Uterus (tissue), 4 donors: ENCODE measurements around the gene RAD52. TPM values are rescaled to one million over a fixed set of nuclear protein-coding genes. Genes with fewer than 3 reads are reported as not detected.

Experiments used
- DNase-seq, 2 donors: peaks; one replicate each; pipeline ENCODE4 v3.0.0-alpha.2; 2019 to 2020
- H3K27ac ChIP-seq, 2 donors: fragments of 200-600 bp; sonication (generic); 1 replicate in 1 of 2; 2 replicates in 1 of 2; pipeline ENCODE4 v1.5.1; 2016 to 2018
- H3K27me3 ChIP-seq, 2 donors: fragments of 200-600 bp; sonication (generic); one replicate each; pipeline ENCODE4 v1.5.1; 2018 to 2019; ENCODE audit warnings: control low read depth in 1 of 2
- H3K36me3 ChIP-seq, 2 donors: fragments of 200-600 bp; sonication (generic); one replicate each; pipeline ENCODE4 v1.5.1; 2019; ENCODE audit warnings: control low read depth in 1 of 2
- H3K4me1 ChIP-seq, 2 donors: fragments of 200-600 bp; sonication (generic); one replicate each; pipeline ENCODE4 v1.5.1; 2018 to 2019; ENCODE audit warnings: control low read depth in 1 of 2
- H3K4me3 ChIP-seq, 2 donors: fragments of 200-600 bp; sonication (generic); 1 replicate in 1 of 2; 2 replicates in 1 of 2; pipeline ENCODE4 v1.5.1; 2018 to 2019; ENCODE audit warnings: mild to moderate bottlenecking in 1 of 2
- H3K9me3 ChIP-seq, 2 donors: fragments of 200-600 bp; sonication (generic); one replicate each; pipeline ENCODE4 v1.5.1; 2019; ENCODE audit warnings: control low read depth in 1 of 2
- CTCF ChIP-seq, 4 experiments: fragments of 200-600 bp in 2 of 4; fragments of 450-650 bp in 2 of 4; sonication (generic) in 2 of 4; IDR thresholded peaks; one replicate each; pipeline ENCODE4 v1.5.1; 2016 to 2019; ENCODE audit warnings: antibody characterized with exemption in 4 of 4, mild to moderate bottlenecking in 2 of 4, moderate library complexity in 1 of 4
- POLR2A ChIP-seq, 2 donors: fragments of 450-650 bp; IDR thresholded peaks; one replicate each; pipeline ENCODE4 v1.6.1; 2016; ENCODE audit warnings: antibody characterized with exemption in 2 of 2, mild to moderate bottlenecking in 1 of 2, moderate library complexity in 1 of 2
- intact Hi-C: fragments of 100-400 bp; cut with DNase I; formaldehyde crosslinking; loops from one replicate; pipeline ENCODE4 v1.15.1; 2023; ENCODE audit warnings: low total_unique reads
- total RNA-seq, 4 donors: library from RNA; depleted of rRNA in 3 of 4; stranded (reverse); fragments of >200 nt in 3 of 4; gene quantifications; one replicate each; pipeline versions ENCODE4 v1.1.0 to v1.2.4, GENCODE V29; 2014 to 2023
- donor health status: DM: yes; HTN: yes; CAD: no.

RAD52 gene
- total RNA-seq, 4 donors from 2014 or later = 2.4 to 47.4 (median 25.7) TPM

GRCh38 chr12:931591-931990, 17.9 kb downstream of the RAD52 start:
- TF ChIP-seq CTCF (IDR thresholded peaks at IDR 0.05) = no peak
- TF ChIP-seq POLR2A (IDR thresholded peaks at IDR 0.05) = no peak
- Histone ChIP-seq H3K9me3 (no peaks in the 10 kb centered on the region), H3K27me3 (no peaks in the 10 kb centered on the region), H3K4me3 (no peak overlapping the region), H3K4me1 (no peaks in the 10 kb centered on the region), H3K27ac (no peak overlapping the region), H3K36me3 (no peaks in the 10 kb centered on the region)
- no peak for DNase-seq
- intact Hi-C loops = no loop called here

- H3K27ac ChIP-seq = no peak overlapping the region
- no peaks in the 10 kb centered on the region for H3K27me3 ChIP-seq
- no peak overlapping the region for H3K4me3 ChIP-seq
- H3K9me3 ChIP-seq = no peaks in the 10 kb centered on the region
- TF ChIP-seq POLR2A (IDR thresholded peaks at IDR 0.05) (no peak), CTCF (IDR thresholded peaks at IDR 0.05) (no peak)
- no peaks in the 10 kb centered on the region for H3K36me3 ChIP-seq
- intact Hi-C loops = no loop called here
- H3K4me1 ChIP-seq = no peaks in the 10 kb centered on the region
- no peak for DNase-seq
Measured at GRCh38 chr12:931060-931459, 18.4 kb downstream of the RAD52 start.

- no peak for TF ChIP-seq POLR2A (IDR thresholded peaks at IDR 0.05)
- no peak for TF ChIP-seq CTCF (IDR thresholded peaks at IDR 0.05)
- no peak overlapping the region for H3K4me3 ChIP-seq
- intact Hi-C loops = no loop called here
- no peaks in the 10 kb centered on the region for H3K9me3 ChIP-seq
- H3K27ac ChIP-seq = no peak overlapping the region
- DNase-seq = no peak
- no peaks in the 10 kb centered on the region for H3K36me3 ChIP-seq
- no peaks in the 10 kb centered on the region for H3K27me3 ChIP-seq
- H3K4me1 ChIP-seq = no peaks in the 10 kb centered on the region
Measured at GRCh38 chr12:926641-927040, 22.9 kb downstream of the RAD52 start.

GRCh38 chr12:922285-922684, 27.2 kb downstream of the RAD52 start:
- TF ChIP-seq CTCF (IDR thresholded peaks at IDR 0.05) (no peak), POLR2A (IDR thresholded peaks at IDR 0.05) (no peak)
- H3K9me3 ChIP-seq = no peaks in the 10 kb centered on the region
- intact Hi-C loops = no loop called here
- no peak overlapping the region for H3K27ac ChIP-seq
- no peaks in the 10 kb centered on the region for H3K4me1 ChIP-seq
- no peak for DNase-seq
- no peak overlapping the region for H3K4me3 ChIP-seq
- no peaks in the 10 kb centered on the region for H3K27me3 ChIP-seq
- no peaks in the 10 kb centered on the region for H3K36me3 ChIP-seq

GRCh38 chr12:920676-921075, 28.8 kb downstream of the RAD52 start:
- H3K36me3 ChIP-seq = no peaks in the 10 kb centered on the region

More at GRCh38 chr12:920676-921075, 28.8 kb downstream of the RAD52 start:
- TF ChIP-seq CTCF (IDR thresholded peaks at IDR 0.05) = no peak
- TF ChIP-seq POLR2A (IDR thresholded peaks at IDR 0.05) = no peak
- no peak overlapping the region for H3K4me3 ChIP-seq
- H3K27me3 ChIP-seq = no peaks in the 10 kb centered on the region
- no peak overlapping the region for H3K27ac ChIP-seq
- no peaks in the 10 kb centered on the region for H3K9me3 ChIP-seq
- no peaks in the 10 kb centered on the region for H3K4me1 ChIP-seq
- no peak for DNase-seq
- intact Hi-C loops = no loop called here
